Measurements from ENCODE around the gene RPN2. TPM values are rescaled to one million over a fixed set of nuclear protein-coding genes. Genes with fewer than 3 reads are reported as not detected.

Gene RPN2
- polyA plus RNA-seq, 3 donors = 169 to 215 (median 199) TPM

DNA sequence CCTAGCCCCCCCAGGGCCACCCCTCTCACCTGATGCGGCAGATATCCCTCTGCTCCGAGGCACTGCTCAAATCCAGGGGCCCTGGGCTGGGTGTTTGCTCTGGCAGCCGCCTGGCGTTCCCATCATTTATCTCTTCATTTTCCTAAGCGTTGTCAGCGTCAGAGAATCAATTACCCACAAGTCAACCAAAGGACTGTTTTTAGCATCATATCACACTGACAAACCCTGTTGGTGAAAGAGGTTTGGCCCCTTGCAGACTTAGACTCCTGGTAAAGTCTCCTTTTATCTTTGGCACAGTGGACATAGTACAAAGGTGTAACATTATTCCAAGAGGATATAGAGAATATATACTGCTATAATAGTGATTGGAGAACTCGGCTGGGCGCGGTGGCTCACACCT lies 82.6 kb downstream of the RPN2 start, which contains the start of gene GHRH:
TSS of gene GHRH (minus strand) at position 101 of the 400 bp plus-strand sequence. CDS start 4,925 bp downstream, outside the sequence.
- Histone ChIP-seq H3K4me2 (replicated peaks; ENCODE audit: extremely low read depth, low read length, poor library complexity, severe bottlenecking) (no peak within 1 kb of the TSS), H3K4me1 (ENCODE audit: control insufficient read depth in 1 of 2, insufficient read depth in 2 of 2, low read length in 2 of 2) (peaks cover 6% of the 10 kb centered on the region in 2 donors), H3K36me3 (replicated peaks in 1 of 2; ENCODE audit: control insufficient read depth in 1 of 2, insufficient read depth in 2 of 2, low read length in 2 of 2) (no peaks in the 10 kb centered on the region), H3K4me3 (replicated peaks in 1 of 3; ENCODE audit: low read depth in 2 of 3, low read length in 3 of 3) (no peak within 1 kb of the TSS), H3K27me3 (ENCODE audit: control insufficient read depth in 2 of 2, insufficient read depth in 2 of 2, low read length in 2 of 2) (no peaks in the 10 kb centered on the region), H3K27ac (ENCODE audit: low read depth in 1 of 2, low read length in 2 of 2) (no peak within 1 kb of the TSS), H4K20me1 (ENCODE audit: insufficient read depth, low read length) (no peaks in the 10 kb centered on the region), H3K79me2 (ENCODE audit: insufficient read depth, low read length) (no peaks in the 10 kb centered on the region), H2AFZ (ENCODE audit: insufficient read depth, low read depth, low read length, poor library complexity, severe bottlenecking) (no peak within 1 kb of the TSS), H3K9me3 (replicated peaks in 1 of 2; ENCODE audit: control insufficient read depth in 1 of 2, insufficient read depth in 1 of 2, low read length in 2 of 2) (no peaks in the 10 kb centered on the region), H3K9ac (ENCODE audit: insufficient read depth, low read length, poor library complexity, severe bottlenecking) (no peak within 1 kb of the TSS)
- TF ChIP-seq, protein P1, sequence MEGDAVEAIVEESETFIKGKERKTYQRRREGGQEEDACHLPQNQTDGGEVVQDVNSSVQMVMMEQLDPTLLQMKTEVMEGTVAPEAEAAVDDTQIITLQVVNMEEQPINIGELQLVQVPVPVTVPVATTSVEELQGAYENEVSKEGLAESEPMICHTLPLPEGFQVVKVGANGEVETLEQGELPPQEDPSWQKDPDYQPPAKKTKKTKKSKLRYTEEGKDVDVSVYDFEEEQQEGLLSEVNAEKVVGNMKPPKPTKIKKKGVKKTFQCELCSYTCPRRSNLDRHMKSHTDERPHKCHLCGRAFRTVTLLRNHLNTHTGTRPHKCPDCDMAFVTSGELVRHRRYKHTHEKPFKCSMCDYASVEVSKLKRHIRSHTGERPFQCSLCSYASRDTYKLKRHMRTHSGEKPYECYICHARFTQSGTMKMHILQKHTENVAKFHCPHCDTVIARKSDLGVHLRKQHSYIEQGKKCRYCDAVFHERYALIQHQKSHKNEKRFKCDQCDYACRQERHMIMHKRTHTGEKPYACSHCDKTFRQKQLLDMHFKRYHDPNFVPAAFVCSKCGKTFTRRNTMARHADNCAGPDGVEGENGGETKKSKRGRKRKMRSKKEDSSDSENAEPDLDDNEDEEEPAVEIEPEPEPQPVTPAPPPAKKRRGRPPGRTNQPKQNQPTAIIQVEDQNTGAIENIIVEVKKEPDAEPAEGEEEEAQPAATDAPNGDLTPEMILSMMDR (IDR thresholded peaks at IDR 0.05) = no peak
- 98% methylated on average over 5 of the region's 9 CpGs for WGBS (ENCODE audit: insufficient coverage)
- intact Hi-C loops (cut with micrococcal nuclease) = loop anchor here in 1 of 2 donors (10.0 kb wide), 1 partner anchor 263 kb away; the partner anchor contains the start of genes BLCAP and NNAT
- Mint-ChIP-seq H3K36me3 (no peaks in the 10 kb centered on the region), H3K4me1 (peaks cover 6% of the 10 kb centered on the region), H3K9me3 (peaks cover 0 to 5% (median 0%) of the 10 kb centered on the region in 7 donors), H3K4me3 (no peak within 1 kb of the TSS), H3K27me3 (ENCODE audit: low read depth in 3 of 3) (peaks cover 0 to 4% (median 4%) of the 10 kb centered on the region in 3 donors), H3K27ac (peak within 1 kb of the TSS in 2 of 7 donors; percentile 15 to 21)
- DNase-seq = no peak

- no peak overlapping the region for H3K27ac ChIP-seq (ENCODE audit: low read depth in 1 of 2, low read length in 2 of 2)
- H3K27ac Mint-ChIP-seq = no peak overlapping the region
- intact Hi-C loops (cut with micrococcal nuclease) = loop anchor here in 1 of 2 donors (10.0 kb wide), 1 partner anchor 262 kb away; the partner anchor contains the start of genes BLCAP and NNAT
- H3K27me3 ChIP-seq (ENCODE audit: control insufficient read depth in 2 of 2, insufficient read depth in 2 of 2, low read length in 2 of 2) = no peaks in the 10 kb centered on the region
- no peak overlapping the region for H3K4me3 ChIP-seq (replicated peaks in 1 of 3; ENCODE audit: low read depth in 2 of 3, low read length in 3 of 3)
- peaks cover 6% of the 10 kb centered on the region in 2 donors for H3K4me1 ChIP-seq (ENCODE audit: control insufficient read depth in 1 of 2, insufficient read depth in 2 of 2, low read length in 2 of 2)
- H4K20me1 ChIP-seq (ENCODE audit: insufficient read depth, low read length) = no peaks in the 10 kb centered on the region
- no peak overlapping the region for H3K4me2 ChIP-seq (replicated peaks; ENCODE audit: extremely low read depth, low read length, poor library complexity, severe bottlenecking)
- no peaks in the 10 kb centered on the region for H3K36me3 ChIP-seq (replicated peaks in 1 of 2; ENCODE audit: control insufficient read depth in 1 of 2, insufficient read depth in 2 of 2, low read length in 2 of 2)
- H2AFZ ChIP-seq (ENCODE audit: insufficient read depth, low read depth, low read length, poor library complexity, severe bottlenecking) = no peak overlapping the region
- H3K79me2 ChIP-seq (ENCODE audit: insufficient read depth, low read length) = no peaks in the 10 kb centered on the region
- H3K4me1 Mint-ChIP-seq = peaks cover 6% of the 10 kb centered on the region
- 91% methylated on average over 6 of the region's 8 CpGs for WGBS (ENCODE audit: insufficient coverage)
- no peaks in the 10 kb centered on the region for H3K36me3 Mint-ChIP-seq
- no peak for DNase-seq
- TF ChIP-seq, protein P1 (IDR thresholded peaks at IDR 0.05) = no peak
- H3K4me3 Mint-ChIP-seq = no peak overlapping the region
- H3K9ac ChIP-seq (ENCODE audit: insufficient read depth, low read length, poor library complexity, severe bottlenecking) = no peak overlapping the region
- peaks cover 0 to 5% (median 0%) of the 10 kb centered on the region in 7 donors for H3K9me3 Mint-ChIP-seq
- peaks cover 0 to 4% (median 3%) of the 10 kb centered on the region in 3 donors for H3K27me3 Mint-ChIP-seq (ENCODE audit: low read depth in 3 of 3)
- H3K9me3 ChIP-seq (replicated peaks in 1 of 2; ENCODE audit: control insufficient read depth in 1 of 2, insufficient read depth in 1 of 2, low read length in 2 of 2) = no peaks in the 10 kb centered on the region
Measured at GRCh38 chr20:37262505-37262904, 83.4 kb downstream of the RPN2 start.

Measured in CD14-positive monocyte (primary cell).